ENCODE data around the gene GGCX. TPM values are rescaled to one million over a fixed set of nuclear protein-coding genes. Genes with fewer than 3 reads are reported as not detected.

The GGCX gene
- total and polyA plus RNA-seq, 9 of the 15 experiments (the other 6 are each of a cell fraction or from before 2014, with no cell fraction given): 14.4 to 47.1 (median 28.1) TPM

GRCh38 chr2:85595301-85596025 lies 34.2 kb upstream of the GGCX start, which contains the start of gene RNF181 (continued):
- TF ChIP-seq NRF1 (conservative IDR thresholded peaks at IDR 0.05 in 1 of 2, IDR thresholded peaks at IDR 0.05 in 1 of 2) (peak; percentile 52 to 64), MCM7 (IDR thresholded peaks at IDR 0.05) (no peak), MEF2A (IDR thresholded peaks at IDR 0.05; ENCODE audit: control insufficient read depth, low read depth, low read length) (no peak), HNRNPUL1 (IDR thresholded peaks at IDR 0.05; ENCODE audit: low read length) (no peak), FOXO4 (CRISPR knock-in tag; IDR thresholded peaks at IDR 0.05) (no peak), CREB3 (tag; conservative IDR thresholded peaks at IDR 0.05; ENCODE audit: low read depth) (no peak), STAT6 (CRISPR knock-in tag; IDR thresholded peaks at IDR 0.05) (no peak), ZNF639 (CRISPR knock-in tag; conservative IDR thresholded peaks at IDR 0.05 in 1 of 2, IDR thresholded peaks at IDR 0.05 in 1 of 2) (no peak), MEF2D (tag; conservative IDR thresholded peaks at IDR 0.05; ENCODE audit: low read depth) (no peak), ZNF707 (CRISPR knock-in tag; conservative IDR thresholded peaks at IDR 0.05) (no peak), ZSCAN29 (IDR thresholded peaks at IDR 0.05) (no peak), ZNF354B (CRISPR knock-in tag; IDR thresholded peaks at IDR 0.05) (no peak), CEBPG (CRISPR knock-in tag; IDR thresholded peaks at IDR 0.05) (no peak), CEBPG (tag; conservative IDR thresholded peaks at IDR 0.05 in 1 of 2, IDR thresholded peaks at IDR 0.05 in 1 of 2) (no peak), DLX4 (CRISPR knock-in tag; IDR thresholded peaks at IDR 0.05) (no peak), DACH1 (IDR thresholded peaks at IDR 0.05; ENCODE audit: partially characterized antibody) (no peak), ZBTB8A (IDR thresholded peaks at IDR 0.05; ENCODE audit: partially characterized antibody) (no peak), E2F4 (CRISPR knock-in tag; IDR thresholded peaks at IDR 0.05; ENCODE audit: low read depth) (no peak)

Measured in K562 (cell line).